Suprapubic skin (tissue), 3 donors: ENCODE measurements around the gene EFR3B.

Experiments used
- POLR2A ChIP-seq, 2 donors: fragments of 450-650 bp; IDR thresholded peaks; one replicate each; pipeline ENCODE4 v1.6.1; 2017; ENCODE audit warnings: antibody characterized with exemption in 2 of 2, mild to moderate bottlenecking in 2 of 2, moderate library complexity in 2 of 2
- TF ChIP-seq, protein P1 (sequence below), 2 donors: fragments of 200-600 bp in 1 of 2; fragments of 450-650 bp in 1 of 2; sonication (generic) in 1 of 2; IDR thresholded peaks; one replicate each; pipeline ENCODE4 v1.5.1; 2016 to 2019; ENCODE audit warnings: antibody characterized with exemption in 2 of 2, mild to moderate bottlenecking in 1 of 2, moderate library complexity in 1 of 2

DNA sequence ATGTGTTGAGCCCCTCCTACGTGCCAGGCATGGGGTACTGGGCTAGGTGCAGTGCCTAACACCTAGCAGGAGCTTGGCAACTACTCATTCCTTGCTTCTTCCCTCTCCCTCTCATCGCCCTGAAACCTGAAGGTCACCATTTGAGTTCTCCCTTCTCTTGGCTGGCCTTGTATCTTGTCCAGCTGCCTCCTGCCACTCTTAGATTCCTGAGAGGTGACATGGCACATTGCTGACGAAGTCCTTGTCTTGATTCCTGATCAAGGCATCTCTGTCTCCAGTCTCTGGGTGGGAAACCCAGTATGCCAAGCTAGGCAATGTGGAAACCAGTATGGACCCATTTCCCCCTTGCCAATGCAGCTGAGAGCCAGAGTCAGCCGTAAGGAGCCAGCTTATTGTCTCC is 9.0 kb upstream of the EFR3B start:
- TF ChIP-seq POLR2A (IDR thresholded peaks at IDR 0.05), result no peak
- TF ChIP-seq, protein P1, sequence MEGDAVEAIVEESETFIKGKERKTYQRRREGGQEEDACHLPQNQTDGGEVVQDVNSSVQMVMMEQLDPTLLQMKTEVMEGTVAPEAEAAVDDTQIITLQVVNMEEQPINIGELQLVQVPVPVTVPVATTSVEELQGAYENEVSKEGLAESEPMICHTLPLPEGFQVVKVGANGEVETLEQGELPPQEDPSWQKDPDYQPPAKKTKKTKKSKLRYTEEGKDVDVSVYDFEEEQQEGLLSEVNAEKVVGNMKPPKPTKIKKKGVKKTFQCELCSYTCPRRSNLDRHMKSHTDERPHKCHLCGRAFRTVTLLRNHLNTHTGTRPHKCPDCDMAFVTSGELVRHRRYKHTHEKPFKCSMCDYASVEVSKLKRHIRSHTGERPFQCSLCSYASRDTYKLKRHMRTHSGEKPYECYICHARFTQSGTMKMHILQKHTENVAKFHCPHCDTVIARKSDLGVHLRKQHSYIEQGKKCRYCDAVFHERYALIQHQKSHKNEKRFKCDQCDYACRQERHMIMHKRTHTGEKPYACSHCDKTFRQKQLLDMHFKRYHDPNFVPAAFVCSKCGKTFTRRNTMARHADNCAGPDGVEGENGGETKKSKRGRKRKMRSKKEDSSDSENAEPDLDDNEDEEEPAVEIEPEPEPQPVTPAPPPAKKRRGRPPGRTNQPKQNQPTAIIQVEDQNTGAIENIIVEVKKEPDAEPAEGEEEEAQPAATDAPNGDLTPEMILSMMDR (IDR thresholded peaks at IDR 0.05), result no peak
